Measurements from ENCODE around the gene EIF4A3. TPM values are rescaled to one million over a fixed set of nuclear protein-coding genes. Genes with fewer than 3 reads are reported as not detected.
"Not testable (repeated sequence)": the region's sequence is repeated elsewhere in the genome, so short reads cannot be mapped to it uniquely, and the experiment has no call there.

Gene EIF4A3
- total RNA-seq, 3 donors from 2014 or later = 46.2 to 93.1 (median 67.9) TPM

GRCh38 chr17:80095844-80096475 is 51.0 kb downstream of the EIF4A3 start:
- intact Hi-C loops (cut with DNase I; ENCODE audit: low total_unique reads) = no loop called here
- DNase-seq (ENCODE audit: low spot score in 2 of 2) = no peak
- H3K36me3 ChIP-seq = no peaks in the 10 kb centered on the region
- no peak overlapping the region for H3K4me3 ChIP-seq
- no peak for TF ChIP-seq POLR2AphosphoS5 (IDR thresholded peaks at IDR 0.05)
- no peak for TF ChIP-seq POLR2A (IDR thresholded peaks at IDR 0.05)
- TF ChIP-seq CTCF (IDR thresholded peaks at IDR 0.05) = no peak
- H3K27me3 ChIP-seq = no peaks in the 10 kb centered on the region
- H3K27ac ChIP-seq = no peak overlapping the region
- no peaks in the 10 kb centered on the region for H3K9me3 ChIP-seq
- H3K4me1 ChIP-seq = peaks cover 0 to 1% of the 10 kb centered on the region in 2 donors

DNA sequence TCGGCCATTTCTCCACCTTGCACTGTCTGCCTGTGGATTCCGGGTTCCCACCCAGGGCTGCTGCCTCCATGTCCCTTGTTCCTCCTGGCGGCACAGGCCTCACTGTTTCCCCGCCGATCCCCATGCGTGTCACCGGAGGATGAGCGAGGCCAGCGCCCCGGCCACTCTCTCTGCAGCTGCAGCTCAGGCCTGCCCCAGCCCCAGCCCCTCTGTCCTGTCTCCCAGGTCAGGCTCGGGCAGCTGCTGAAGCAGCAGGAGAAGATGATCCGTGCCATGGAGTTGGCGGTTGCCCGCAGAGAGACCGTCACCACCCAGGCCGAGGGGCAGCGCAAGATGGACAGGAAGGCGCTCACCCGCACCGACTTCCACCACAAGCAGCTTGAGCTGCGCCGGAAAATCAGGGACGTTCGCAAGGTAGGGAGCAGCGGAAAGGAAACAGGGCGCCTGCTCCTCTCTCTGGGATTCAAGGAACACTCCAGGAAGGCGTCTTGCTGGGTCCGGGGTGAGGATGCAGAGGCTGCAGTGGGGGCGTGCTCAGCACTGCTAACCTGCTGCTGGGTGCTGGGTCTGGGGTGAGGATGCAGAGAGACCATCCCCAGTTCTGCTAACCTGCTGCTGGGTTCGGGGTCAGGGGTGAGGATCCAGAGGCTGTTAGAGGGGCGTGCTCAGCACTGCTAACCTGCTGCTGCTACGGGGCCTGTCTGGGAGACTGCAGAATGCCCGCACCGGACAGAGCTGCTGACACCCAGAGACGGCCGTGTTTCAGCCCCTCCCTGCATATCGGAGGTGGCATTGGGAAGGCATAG is 51.7 kb downstream of the EIF4A3 start:
- no peaks in the 10 kb centered on the region for H3K9me3 ChIP-seq
- no peaks in the 10 kb centered on the region for H3K4me1 ChIP-seq
- no peak for DNase-seq (ENCODE audit: low spot score in 2 of 2)
- H3K27ac ChIP-seq = no peak overlapping the region
- no peaks in the 10 kb centered on the region for H3K36me3 ChIP-seq
- H3K4me3 ChIP-seq = no peak overlapping the region
- TF ChIP-seq POLR2A (IDR thresholded peaks at IDR 0.05) (no peak), CTCF (IDR thresholded peaks at IDR 0.05) (no peak), POLR2AphosphoS5 (IDR thresholded peaks at IDR 0.05) (no peak)
- H3K27me3 ChIP-seq = no peaks in the 10 kb centered on the region
- intact Hi-C loops (cut with DNase I; ENCODE audit: low total_unique reads) = no loop called here

- Histone ChIP-seq H3K4me1 (no peaks in the 10 kb centered on the region), H3K36me3 (no peaks in the 10 kb centered on the region), H3K9me3 (no peaks in the 10 kb centered on the region), H3K4me3 (no peak overlapping the region), H3K27ac (no peak overlapping the region), H3K27me3 (no peaks in the 10 kb centered on the region)
- no peak for TF ChIP-seq POLR2AphosphoS5 (IDR thresholded peaks at IDR 0.05)
- TF ChIP-seq POLR2A (IDR thresholded peaks at IDR 0.05) = no peak
- TF ChIP-seq CTCF (IDR thresholded peaks at IDR 0.05) = no peak
- intact Hi-C loops (cut with DNase I; ENCODE audit: low total_unique reads) = no loop called here
- no peak for DNase-seq (ENCODE audit: low spot score in 2 of 2)
These were observed 54.0 kb downstream of the EIF4A3 start for GRCh38 chr17:80092959-80093358.

DNA sequence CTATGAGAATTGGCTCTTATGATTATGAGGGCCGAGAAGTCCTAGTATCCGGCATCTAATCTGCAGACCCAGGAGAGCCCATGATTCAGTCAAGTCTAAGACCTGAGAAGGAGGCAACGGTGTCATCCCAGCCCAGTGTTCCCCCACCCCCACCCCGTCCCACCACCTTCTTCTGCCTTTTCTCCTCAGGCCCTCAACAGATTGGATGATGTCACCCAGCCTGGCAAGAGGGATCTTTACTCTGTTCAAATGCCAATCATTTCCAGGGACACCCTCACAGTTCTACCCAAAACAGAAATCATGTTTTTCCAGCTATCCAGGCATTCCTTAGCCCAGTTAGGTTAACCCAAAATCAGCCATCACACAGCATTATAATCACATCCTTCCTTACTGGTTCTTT is 55.6 kb downstream of the EIF4A3 start:
- no peak overlapping the region for H3K27ac ChIP-seq
- H3K9me3 ChIP-seq = no peaks in the 10 kb centered on the region
- no peak overlapping the region for H3K4me3 ChIP-seq
- H3K36me3 ChIP-seq = no peaks in the 10 kb centered on the region
- intact Hi-C loops (cut with DNase I; ENCODE audit: low total_unique reads) = no loop called here
- H3K4me1 ChIP-seq = no peaks in the 10 kb centered on the region
- TF ChIP-seq POLR2A (IDR thresholded peaks at IDR 0.05) = no peak
- TF ChIP-seq POLR2AphosphoS5 (IDR thresholded peaks at IDR 0.05) = no peak
- TF ChIP-seq CTCF (IDR thresholded peaks at IDR 0.05) = no peak
- DNase-seq (ENCODE audit: low spot score in 2 of 2) = no peak
- no peaks in the 10 kb centered on the region for H3K27me3 ChIP-seq

DNA sequence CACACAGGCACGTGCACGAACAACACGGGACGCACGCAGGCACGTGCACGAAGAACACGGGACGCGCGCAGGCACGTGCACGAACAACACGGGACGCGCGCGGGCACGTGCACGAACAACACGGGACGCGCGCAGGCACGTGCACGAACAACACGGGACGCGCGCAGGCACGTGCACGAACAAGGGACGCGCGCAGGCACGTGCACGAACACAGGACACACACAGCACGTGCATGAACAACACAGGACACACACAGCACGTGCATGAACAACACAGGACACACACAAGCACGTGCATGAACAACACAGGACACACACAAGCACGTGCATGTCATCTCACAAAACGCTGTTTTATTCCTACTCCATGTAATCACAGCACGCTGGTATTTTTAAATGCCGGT is 56.8 kb downstream of the EIF4A3 start:
- H3K27ac ChIP-seq; H3K4me1 ChIP-seq; H3K27me3 ChIP-seq; H3K36me3 ChIP-seq; H3K9me3 ChIP-seq; DNase-seq (ENCODE audit: low spot score in 2 of 2); H3K4me3 ChIP-seq; intact Hi-C loops (cut with DNase I; ENCODE audit: low total_unique reads): not testable (repeated sequence)
